ENCODE measurements around the gene LHFPL6. TPM values are rescaled to one million over a fixed set of nuclear protein-coding genes. Genes with fewer than 3 reads are reported as not detected.

LHFPL6 gene
- total and polyA plus RNA-seq, 10 donors, result 6.9 to 49.0 (median 30.5) TPM

DNA sequence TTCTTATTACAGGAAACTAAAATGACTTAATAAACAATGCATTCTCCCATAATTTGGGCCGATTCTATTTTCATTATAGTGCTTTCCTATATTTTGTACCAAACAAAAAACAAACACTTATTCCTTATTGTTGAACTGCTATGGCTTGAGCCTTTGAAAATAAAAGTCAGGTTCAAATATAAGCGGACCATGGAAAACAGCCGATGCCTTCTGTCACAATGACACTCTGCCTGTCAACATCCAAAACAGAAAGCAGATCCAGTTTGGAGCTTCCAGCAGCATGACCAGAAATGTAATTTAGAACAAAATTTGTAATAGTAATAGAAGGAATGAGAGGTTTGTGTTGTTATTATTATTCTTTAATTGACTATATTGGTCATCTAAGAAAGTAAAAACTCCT lies 194.5 kb downstream of the LHFPL6 start:
- 78 to 93% (median 89%) methylated on average over 3 of the region's 3 CpGs for WGBS, 5 donors

DNA sequence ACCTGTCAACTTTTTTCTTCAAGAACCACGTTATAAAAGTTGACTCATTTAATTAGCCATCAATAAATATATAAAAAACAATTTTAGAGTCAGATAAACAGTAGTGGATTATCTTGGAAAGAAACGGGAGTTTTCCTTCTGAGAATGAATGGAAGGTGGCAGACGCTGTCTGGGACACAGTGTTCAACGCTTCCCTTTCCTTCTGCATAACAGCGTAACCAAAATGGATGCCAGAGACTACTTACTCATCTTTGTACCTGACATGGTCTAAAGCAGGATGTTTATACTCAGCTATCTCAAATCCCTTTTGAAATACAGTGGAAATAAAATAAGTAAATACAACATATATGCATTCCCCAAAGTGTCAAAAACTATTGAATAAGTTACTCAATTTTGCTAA lies 195.2 kb downstream of the LHFPL6 start:
- intact Hi-C loops (cut with DNase I; ENCODE audit: low total_unique reads), result no loop called here
- DNase-seq, result no peak
- no peak overlapping the region for H3K27ac ChIP-seq
- TF ChIP-seq POLR2A (IDR thresholded peaks at IDR 0.05), result no peak
- TF ChIP-seq, protein P1, sequence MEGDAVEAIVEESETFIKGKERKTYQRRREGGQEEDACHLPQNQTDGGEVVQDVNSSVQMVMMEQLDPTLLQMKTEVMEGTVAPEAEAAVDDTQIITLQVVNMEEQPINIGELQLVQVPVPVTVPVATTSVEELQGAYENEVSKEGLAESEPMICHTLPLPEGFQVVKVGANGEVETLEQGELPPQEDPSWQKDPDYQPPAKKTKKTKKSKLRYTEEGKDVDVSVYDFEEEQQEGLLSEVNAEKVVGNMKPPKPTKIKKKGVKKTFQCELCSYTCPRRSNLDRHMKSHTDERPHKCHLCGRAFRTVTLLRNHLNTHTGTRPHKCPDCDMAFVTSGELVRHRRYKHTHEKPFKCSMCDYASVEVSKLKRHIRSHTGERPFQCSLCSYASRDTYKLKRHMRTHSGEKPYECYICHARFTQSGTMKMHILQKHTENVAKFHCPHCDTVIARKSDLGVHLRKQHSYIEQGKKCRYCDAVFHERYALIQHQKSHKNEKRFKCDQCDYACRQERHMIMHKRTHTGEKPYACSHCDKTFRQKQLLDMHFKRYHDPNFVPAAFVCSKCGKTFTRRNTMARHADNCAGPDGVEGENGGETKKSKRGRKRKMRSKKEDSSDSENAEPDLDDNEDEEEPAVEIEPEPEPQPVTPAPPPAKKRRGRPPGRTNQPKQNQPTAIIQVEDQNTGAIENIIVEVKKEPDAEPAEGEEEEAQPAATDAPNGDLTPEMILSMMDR (IDR thresholded peaks at IDR 0.05 in 8 of 11, conservative IDR thresholded peaks at IDR 0.05 in 3 of 11), result no peak
- TF ChIP-seq POLR2AphosphoS5 (IDR thresholded peaks at IDR 0.05), result no peak
- H3K27me3 ChIP-seq (replicated peaks in 1 of 7), result no peaks in the 10 kb centered on the region
- no peaks in the 10 kb centered on the region for H3K36me3 ChIP-seq
- H3K4me3 ChIP-seq, result no peak overlapping the region
- peaks cover 0 to 33% (median 12%) of the 10 kb centered on the region in 6 donors for H3K4me1 ChIP-seq
- 87 to 93% (median 89%) methylated on average over 5 of the region's 5 CpGs for WGBS, 5 donors
- no peaks in the 10 kb centered on the region for H3K9me3 ChIP-seq

More for the DNA sequence above, 194.5 kb downstream of the LHFPL6 start:
- no peaks in the 10 kb centered on the region for H3K27me3 ChIP-seq (replicated peaks in 1 of 7)
- intact Hi-C loops (cut with DNase I; ENCODE audit: low total_unique reads), result no loop called here
- no peak overlapping the region for H3K4me3 ChIP-seq
- H3K4me1 ChIP-seq, result peaks cover 0 to 35% (median 12%) of the 10 kb centered on the region in 6 donors
- H3K36me3 ChIP-seq, result no peaks in the 10 kb centered on the region
- H3K9me3 ChIP-seq, result no peaks in the 10 kb centered on the region
- DNase-seq, result no peak
- H3K27ac ChIP-seq, result no peak overlapping the region
- TF ChIP-seq, protein P1 (IDR thresholded peaks at IDR 0.05 in 8 of 11, conservative IDR thresholded peaks at IDR 0.05 in 3 of 11), result no peak
- TF ChIP-seq POLR2AphosphoS5 (IDR thresholded peaks at IDR 0.05), result no peak
- no peak for TF ChIP-seq POLR2A (IDR thresholded peaks at IDR 0.05)

DNA sequence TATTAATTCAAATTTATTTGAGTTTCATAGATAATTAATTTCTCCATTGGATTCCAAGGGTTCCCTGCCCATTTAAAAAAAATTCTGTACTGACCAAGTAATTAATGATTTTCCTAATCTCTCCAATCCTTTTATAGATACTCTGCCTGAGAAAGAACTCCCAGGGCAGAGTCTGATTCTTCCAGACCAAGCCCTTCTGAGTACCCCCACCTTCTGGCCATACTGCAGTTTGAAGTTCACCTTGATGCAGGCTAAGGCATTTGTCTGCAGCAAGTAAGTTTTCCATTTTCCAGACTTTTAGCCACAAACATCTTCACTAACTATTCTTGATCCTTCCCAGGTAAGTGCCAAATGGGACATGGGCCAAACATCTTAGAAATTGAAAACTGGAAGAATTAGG lies 195.9 kb downstream of the LHFPL6 start:
- Histone ChIP-seq H3K9me3 (no peaks in the 10 kb centered on the region), H3K4me3 (no peak overlapping the region), H3K36me3 (no peaks in the 10 kb centered on the region), H3K27ac (no peak overlapping the region), H3K4me1 (peaks cover 0 to 28% (median 12%) of the 10 kb centered on the region in 6 donors), H3K27me3 (replicated peaks in 1 of 7) (no peaks in the 10 kb centered on the region)
- no peak for DNase-seq
- TF ChIP-seq, protein P1 (IDR thresholded peaks at IDR 0.05 in 8 of 11, conservative IDR thresholded peaks at IDR 0.05 in 3 of 11), result no peak
- no peak for TF ChIP-seq POLR2AphosphoS5 (IDR thresholded peaks at IDR 0.05)
- TF ChIP-seq POLR2A (IDR thresholded peaks at IDR 0.05), result no peak
- intact Hi-C loops (cut with DNase I; ENCODE audit: low total_unique reads), result no loop called here

DNA sequence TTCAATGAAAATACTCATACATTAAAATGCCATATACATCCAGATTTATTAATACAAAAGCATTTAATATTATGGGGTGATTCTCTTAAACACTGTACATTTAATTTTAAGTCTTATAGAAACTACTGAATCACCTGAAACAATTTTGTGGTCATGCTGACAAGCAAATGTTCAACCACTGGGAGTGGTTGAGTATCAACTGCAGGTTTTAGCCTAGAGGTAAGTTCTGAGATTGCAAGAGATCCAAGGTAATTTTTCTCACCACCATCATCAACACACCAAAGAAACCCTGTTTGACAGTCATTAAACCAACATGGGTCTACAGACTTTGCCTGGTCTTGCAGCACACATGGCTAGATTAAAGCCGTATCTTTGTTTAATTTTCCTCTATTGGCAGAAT lies 196.3 kb downstream of the LHFPL6 start:
- Histone ChIP-seq H3K9me3 (no peaks in the 10 kb centered on the region), H3K4me1 (peaks cover 0 to 23% (median 10%) of the 10 kb centered on the region in 6 donors), H3K4me3 (no peak overlapping the region), H3K36me3 (no peaks in the 10 kb centered on the region), H3K27me3 (replicated peaks in 1 of 7) (no peaks in the 10 kb centered on the region), H3K27ac (no peak overlapping the region)
- 93 to 98% (median 94%) methylated on average over 1 of the region's 1 CpG for WGBS, 5 donors
- no peak for DNase-seq
- TF ChIP-seq, protein P1 (IDR thresholded peaks at IDR 0.05 in 8 of 11, conservative IDR thresholded peaks at IDR 0.05 in 3 of 11), result no peak
- TF ChIP-seq POLR2A (IDR thresholded peaks at IDR 0.05), result no peak
- intact Hi-C loops (cut with DNase I; ENCODE audit: low total_unique reads), result no loop called here
